K562 (cell line): ENCODE results near the gene DOCK6. TPM values are rescaled to one million over a fixed set of nuclear protein-coding genes. Genes with fewer than 3 reads are reported as not detected.
A peak's percentile ranks its signal among the peaks of the same experiment; 100 is the strongest.

ENCODE experiments used
- ATAC-seq: fragments of 200-7000 bp; cut with Tn5 transposase; 3 replicates; pipeline ENCODE4 v1.9.1; 2020; ENCODE audit warnings: moderate library complexity
- BruUV-seq: library from RNA; stranded (reverse); fragments of 400-500 nt; replicated peaks from 2 replicates; lab custom pipeline; 2021; lab: Mats Ljungman, UMichigan
- CTCF ChIA-PET: fragments of 300-600 bp; formaldehyde crosslinking; extraction: SDS; loops from one replicate; lab custom pipeline; 2021; ENCODE audit warnings: low intra/inter-chr PET ratio; lab: Yijun Ruan, JAX
- POLR2A ChIA-PET: fragments of 300-600, 350-650 bp; sonication (Branson Sonifier 250); formaldehyde crosslinking; extraction: SDS; loops from one replicate; lab custom pipeline; 2021; ENCODE audit warnings: antibody characterized with exemption, inconsistent platforms; lab: Yijun Ruan, JAX
- DNase-seq, 4 experiments: peaks; one replicate each; pipeline versions ENCODE4 v3.0.0 to v3.0.0-alpha.2; 2011 to 2018; ENCODE audit warnings: low spot score in 3 of 4, mixed read lengths in 3 of 4; ENCODE audit errors: extremely low read depth in 1 of 4
- FAIRE-seq: peaks from 2 replicates; lab custom pipeline; 2011; peaks lifted over from hg19 to GRCh38; lab: Jason Lieb, UNC
- H2AFZ ChIP-seq: 2 replicates; pipeline ENCODE4 v1.6.0; 2011; ENCODE audit warnings: low read depth, low read length, control low read depth, inconsistent platforms
- H3K27ac ChIP-seq: fragments of 200-600 bp; 3 replicates; pipeline ENCODE4 v1.8.0; 2011; ENCODE audit warnings: low read depth, mild to moderate bottlenecking, control low read depth, inconsistent platforms, low read length, moderate library complexity, mixed read lengths; ENCODE audit errors: extremely low read depth
- H3K27me3 ChIP-seq, 2 experiments: fragments of 300-600 bp in 1 of 2; 2 replicates in 1 of 2; 3 replicates in 1 of 2; pipeline versions ENCODE4 v1.6.0 to v1.8.0; 2011; ENCODE audit warnings: inconsistent platforms in 2 of 2, low read length in 2 of 2, mild to moderate bottlenecking in 1 of 2, mixed read lengths in 1 of 2, moderate library complexity in 1 of 2; ENCODE audit not compliant: control insufficient read depth in 2 of 2, insufficient read depth in 2 of 2
- H3K36me3 ChIP-seq: fragments of 300-600 bp; 3 replicates; pipeline ENCODE4 v1.8.0; 2011; ENCODE audit warnings: mild to moderate bottlenecking, low read length, inconsistent platforms; ENCODE audit not compliant: control insufficient read depth, insufficient read depth
- H3K4me1 ChIP-seq, 2 experiments: fragments of 200-600 bp in 1 of 2; replicated peaks in 1 of 2; 2 replicates in 1 of 2; 3 replicates in 1 of 2; pipeline versions ENCODE4 v1.5.1 to v1.8.0; 2011; ENCODE audit warnings: inconsistent platforms in 2 of 2, low read length in 2 of 2, mild to moderate bottlenecking in 1 of 2, mixed read lengths in 1 of 2, moderate library complexity in 1 of 2; ENCODE audit not compliant: control insufficient read depth in 2 of 2, insufficient read depth in 2 of 2
- H3K4me2 ChIP-seq: 2 replicates; pipeline ENCODE4 v1.6.1; 2011; ENCODE audit warnings: low read length, control low read depth, inconsistent platforms, mixed read lengths; ENCODE audit not compliant: insufficient read depth
- H3K4me3 ChIP-seq: fragments of 200-600 bp; sonication (generic), shearing (Covaris generic); 2 replicates; pipeline ENCODE4 v1.5.1; 2016; ENCODE audit warnings: control low read depth, inconsistent platforms
- H3K79me2 ChIP-seq: fragments of 200-600 bp; 3 replicates; pipeline ENCODE4 v1.8.0; 2011; ENCODE audit warnings: low read length, inconsistent platforms; ENCODE audit not compliant: control insufficient read depth, insufficient read depth
- H3K9ac ChIP-seq, 2 experiments: 2 replicates each; pipeline versions ENCODE4 v1.6.0 to v1.6.1; 2011; ENCODE audit warnings: low read depth in 2 of 2, low read length in 2 of 2, control low read depth in 1 of 2, inconsistent platforms in 1 of 2, mild to moderate bottlenecking in 1 of 2, mixed read lengths in 1 of 2; ENCODE audit not compliant: insufficient read depth in 1 of 2
- H3K9me1 ChIP-seq: one replicate; pipeline ENCODE4 v1.6.0; 2011; ENCODE audit warnings: inconsistent platforms, mild to moderate bottlenecking, low read length, moderate library complexity; ENCODE audit not compliant: control insufficient read depth, insufficient read depth
- H3K9me3 ChIP-seq: replicated peaks from 2 replicates; pipeline ENCODE4 v1.5.1; 2011; ENCODE audit warnings: low read depth, low read length, inconsistent platforms; ENCODE audit not compliant: control insufficient read depth, insufficient read depth
- H4K20me1 ChIP-seq: replicated peaks from 2 replicates; pipeline ENCODE4 v1.6.1; 2011; ENCODE audit warnings: low read length, inconsistent platforms, mixed read lengths; ENCODE audit not compliant: control insufficient read depth, insufficient read depth
- CBFA2T3 ChIP-seq: fragments of 450-650 bp; IDR thresholded peaks from 2 replicates; pipeline ENCODE4 v1.6.1; 2017
- MTA2 ChIP-seq: fragments of 450-650 bp; IDR thresholded peaks from 2 replicates; pipeline ENCODE4 v1.6.1; 2016; ENCODE audit warnings: low read depth
- RAD51 ChIP-seq: fragments of 450-650 bp; IDR thresholded peaks from 2 replicates; pipeline ENCODE4 v1.7.1; 2016; ENCODE audit warnings: low read depth, mild to moderate bottlenecking, borderline replicate concordance
- ZNF384 ChIP-seq: IDR thresholded peaks from 2 replicates; pipeline ENCODE4 v1.6.1; 2012; ENCODE audit warnings: low read depth, low read length, improper control_type of control experiment
- WGBS: fragments of 100-300 bp; shearing (Covaris generic); methylation state at CpG from one replicate; pipeline ENCODE4 v1.1.6; 2016; ENCODE audit warnings: low coverage, mixed read lengths; ENCODE audit not compliant: insufficient coverage; ENCODE audit errors: missing lambda C conversion rate; 5-methylcytosine and 5-hydroxymethylcytosine counted together
- in situ Hi-C: fragments of 300-500 bp; cut with MboI; formaldehyde crosslinking; loops from 4 replicates; pipeline ENCODE4 v1.15.0; 2018; ENCODE audit warnings: inconsistent platforms, mixed read lengths
- intact Hi-C: fragments of 100-400 bp; cut with micrococcal nuclease; formaldehyde crosslinking; loops from 2 replicates; pipeline ENCODE4 v1.14.2; 2022
- polyA plus RNA-seq, 8 experiments: library from polyadenylated mRNA; depleted of rRNA in 4 of 8; stranded (reverse) in 5 of 8; unstranded in 3 of 8; fragments of >200 nt; fragmentation: Nextera tagmentation in 2 of 8; fragmentation: Illumina TruSeq in 1 of 8; extraction: Ambion mirVana in 2 of 8; extraction: Trizol in 1 of 8; gene quantifications; 2 replicates each; pipeline versions ENCODE4 v1.2.1 to v1.2.3, GENCODE V29; 2011 to 2014; ENCODE audit warnings: inconsistent platforms in 1 of 8, missing spikeins in 1 of 8
- total RNA-seq, 7 experiments: library from RNA; depleted of rRNA in 6 of 7; stranded (reverse); fragments of >200 nt in 6 of 7; fragmentation: Illumina TruSeq in 2 of 7; extraction: Trizol in 2 of 7; gene quantifications; 2 replicates each; pipeline versions ENCODE4 v1.2.1 to v1.2.3, GENCODE V29; 2011 to 2021; ENCODE audit warnings: low replicate concordance in 1 of 7
- TF ChIP-seq, protein P1 (sequence below): sonication (generic); formaldehyde crosslinking; IDR thresholded peaks from 2 replicates; pipeline ENCODE4 v1.9.0; 2022; ENCODE audit warnings: mild to moderate bottlenecking, missing genetic modification reagents
- TF ChIP-seq, protein P2 (sequence below): sonication (generic); formaldehyde crosslinking; IDR thresholded peaks from 2 replicates; pipeline ENCODE4 v1.8.0; 2022; ENCODE audit warnings: mild to moderate bottlenecking, low read depth, missing genetic modification reagents
- TF ChIP-seq, protein P3 (sequence below): sonication (generic); formaldehyde crosslinking; IDR thresholded peaks from 2 replicates; pipeline ENCODE4 v1.8.0; 2022; ENCODE audit warnings: mild to moderate bottlenecking, missing genetic modification reagents

Gene DOCK6
- total and polyA plus RNA-seq, 9 of the 15 experiments (the other 6 are each of a cell fraction or from before 2014, with no cell fraction given) = 0.35 to 19.3 (median 3.8) TPM

DNA sequence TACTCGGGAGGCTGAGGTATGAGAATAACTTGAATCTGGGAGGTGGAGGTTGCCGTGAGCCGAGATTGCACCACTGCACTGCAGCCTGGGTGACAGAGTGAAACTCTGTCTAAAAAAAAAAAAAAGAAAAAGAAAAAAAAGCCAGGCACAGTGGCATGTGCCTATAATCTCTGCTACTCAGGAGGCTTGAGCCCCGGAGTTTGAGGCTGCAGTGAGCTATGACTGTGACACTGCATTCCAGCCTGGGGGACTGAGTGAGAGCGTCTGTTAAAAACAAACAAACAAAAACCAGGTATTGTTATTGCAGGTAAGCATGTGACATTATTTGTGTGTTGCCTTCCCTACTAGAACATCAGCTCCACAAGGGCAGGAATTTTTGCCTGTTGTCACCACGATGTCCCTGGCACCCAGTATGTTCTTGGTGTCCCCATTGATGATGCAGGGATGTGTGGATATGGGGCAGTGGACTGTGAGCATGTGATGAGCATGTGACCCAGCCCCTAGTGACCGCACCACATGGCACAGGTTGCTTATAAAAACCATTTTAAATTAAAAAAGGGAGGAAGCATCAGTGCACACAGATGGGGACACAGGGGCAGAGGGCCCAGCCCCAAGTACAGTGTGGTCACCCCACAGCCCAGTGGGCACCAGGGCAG is 63.4 kb downstream of the DOCK6 start:
- no TSS peak for BruUV-seq
- FAIRE-seq = peak; percentile 65

More for the DNA sequence above, 63.4 kb downstream of the DOCK6 start:
- Histone ChIP-seq H3K9me1 (no peaks in the 10 kb centered on the region), H3K9ac (no peak overlapping the region), H3K27me3 (no peaks in the 10 kb centered on the region), H3K9me3 (no peaks in the 10 kb centered on the region), H3K79me2 (peaks cover 15% of the 10 kb centered on the region), H2AFZ (no peak overlapping the region), H3K4me2 (no peak overlapping the region), H3K4me1 (peaks cover 20 to 64% of the 10 kb centered on the region in 2 experiments)
- POLR2A ChIA-PET = interaction anchor here (0.7 to 1.4 kb wide), 4 partner anchors 11 to 61 kb away, joined by 3 to 4 read pairs (median 3); no protein-coding TSS in a partner anchor
- WGBS = 55% methylated on average over 5 of the region's 7 CpGs
- DNase-seq (peak in 1 of 4 experiments; percentile 18), ATAC-seq (no peak)
- in situ Hi-C loops = no loop called here
- intact Hi-C loops = loop anchor here (5.0 kb wide), 1 partner anchor 42 kb away; the partner anchor contains the start of gene SPC24
- TF ChIP-seq CBFA2T3 = peak; percentile 2; the same call in 1 of the 2 replicates
- TF ChIP-seq, protein P1, sequence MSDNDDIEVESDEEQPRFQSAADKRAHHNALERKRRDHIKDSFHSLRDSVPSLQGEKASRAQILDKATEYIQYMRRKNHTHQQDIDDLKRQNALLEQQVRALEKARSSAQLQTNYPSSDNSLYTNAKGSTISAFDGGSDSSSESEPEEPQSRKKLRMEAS = peak; percentile 31; the same call in 1 of the 2 replicates
- TF ChIP-seq, protein P2, sequence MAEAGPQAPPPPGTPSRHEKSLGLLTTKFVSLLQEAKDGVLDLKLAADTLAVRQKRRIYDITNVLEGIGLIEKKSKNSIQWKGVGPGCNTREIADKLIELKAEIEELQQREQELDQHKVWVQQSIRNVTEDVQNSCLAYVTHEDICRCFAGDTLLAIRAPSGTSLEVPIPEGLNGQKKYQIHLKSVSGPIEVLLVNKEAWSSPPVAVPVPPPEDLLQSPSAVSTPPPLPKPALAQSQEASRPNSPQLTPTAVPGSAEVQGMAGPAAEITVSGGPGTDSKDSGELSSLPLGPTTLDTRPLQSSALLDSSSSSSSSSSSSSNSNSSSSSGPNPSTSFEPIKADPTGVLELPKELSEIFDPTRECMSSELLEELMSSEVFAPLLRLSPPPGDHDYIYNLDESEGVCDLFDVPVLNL (CRISPR knock-in tag) = no peak
- 0 out of 2 replicates have a peak, but pooled peaks have one; percentile 4 for TF ChIP-seq MTA2
- TF ChIP-seq ZNF384 = peak; percentile 59
- TF ChIP-seq, protein P3, sequence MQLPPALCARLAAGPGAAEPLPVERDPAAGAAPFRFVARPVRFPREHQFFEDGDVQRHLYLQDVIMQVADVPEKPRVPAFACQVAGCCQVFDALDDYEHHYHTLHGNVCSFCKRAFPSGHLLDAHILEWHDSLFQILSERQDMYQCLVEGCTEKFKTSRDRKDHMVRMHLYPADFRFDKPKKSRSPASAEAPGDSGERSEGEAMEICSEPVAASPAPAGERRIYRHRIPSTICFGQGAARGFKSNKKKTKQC (CRISPR knock-in tag) = no peak
- TF ChIP-seq RAD51 = peak; percentile 23; the same call in 1 of the 2 replicates
- TF ChIP-seq, all 486 proteins: peak for 5
- Histone ChIP-seq H3K36me3 (peaks cover 14% of the 10 kb centered on the region; the same call in 2 of the 3 replicates), H4K20me1 (0 out of 2 replicates have a peak, but pooled peaks cover 3% of the 10 kb centered on the region), H3K4me3 (no peak overlapping the region), H3K27ac (peak overlapping the region; percentile 17; the same call in 1 of the 3 replicates)
- CTCF ChIA-PET = no interaction called here
